GM12873 (cell line): ENCODE measurements around the gene PGAM2.

Experiments used
- CTCF ChIP-seq: IDR thresholded peaks from 2 replicates; pipeline ENCODE4 v1.5.1; 2012; ENCODE audit warnings: low read depth, mild to moderate bottlenecking, moderate library complexity, low read length, control low read depth; ENCODE audit not compliant: insufficient read depth; ENCODE audit errors: missing control alignments

Gene PGAM2

GRCh38 chr7:44078521-44078920 is 13.2 kb upstream of the PGAM2 start:
- TF ChIP-seq CTCF: no peak

GRCh38 chr7:44077681-44078091 is 12.3 kb upstream of the PGAM2 start:
- no peak for TF ChIP-seq CTCF

- TF ChIP-seq CTCF: no peak
Measured at GRCh38 chr7:44077061-44077460, 11.7 kb upstream of the PGAM2 start.

- TF ChIP-seq CTCF: no peak
Measured at GRCh38 chr7:44076101-44076895, 10.9 kb upstream of the PGAM2 start.

GRCh38 chr7:44075296-44076075 is 10.1 kb upstream of the PGAM2 start:
- TF ChIP-seq CTCF: no peak

GRCh38 chr7:44074349-44074695 is 9.0 kb upstream of the PGAM2 start:
- no peak for TF ChIP-seq CTCF

- no peak for TF ChIP-seq CTCF
Measured at GRCh38 chr7:44073664-44074348, 8.4 kb upstream of the PGAM2 start.
